Measurements from ENCODE around the gene MOB3C.

- TF ChIP-seq CTCF (IDR thresholded peaks at IDR 0.05) (no peak), POLR2A (IDR thresholded peaks at IDR 0.05) (no peak)
Observed at GRCh38 chr1:46606255-46606965, 10.2 kb downstream of the MOB3C start.

Data from vagina (tissue), 2 donors.